DOHH2 (cell line): ENCODE results near the gene APEH.

ENCODE experiments used
- EZH2phosphoT487 ChIP-seq: fragments of 200-600 bp; sonication (generic); IDR thresholded peaks from 2 replicates; pipeline ENCODE4 v1.6.1; 2017; ENCODE audit warnings: borderline replicate concordance, mild to moderate bottlenecking, antibody characterized with exemption, low read length, moderate library complexity, mixed read lengths
- TF ChIP-seq, protein P1 (sequence below): fragments of 200-600 bp; sonication (generic); IDR thresholded peaks from one replicate; pipeline ENCODE4 v1.5.1; 2014; ENCODE audit warnings: antibody characterized with exemption, mild to moderate bottlenecking, low read depth, low read length; ENCODE audit not compliant: poor library complexity, severe bottlenecking

GRCh38 chr3:49654176-49654825, 19.9 kb upstream of the APEH start:
- TF ChIP-seq, protein P1, sequence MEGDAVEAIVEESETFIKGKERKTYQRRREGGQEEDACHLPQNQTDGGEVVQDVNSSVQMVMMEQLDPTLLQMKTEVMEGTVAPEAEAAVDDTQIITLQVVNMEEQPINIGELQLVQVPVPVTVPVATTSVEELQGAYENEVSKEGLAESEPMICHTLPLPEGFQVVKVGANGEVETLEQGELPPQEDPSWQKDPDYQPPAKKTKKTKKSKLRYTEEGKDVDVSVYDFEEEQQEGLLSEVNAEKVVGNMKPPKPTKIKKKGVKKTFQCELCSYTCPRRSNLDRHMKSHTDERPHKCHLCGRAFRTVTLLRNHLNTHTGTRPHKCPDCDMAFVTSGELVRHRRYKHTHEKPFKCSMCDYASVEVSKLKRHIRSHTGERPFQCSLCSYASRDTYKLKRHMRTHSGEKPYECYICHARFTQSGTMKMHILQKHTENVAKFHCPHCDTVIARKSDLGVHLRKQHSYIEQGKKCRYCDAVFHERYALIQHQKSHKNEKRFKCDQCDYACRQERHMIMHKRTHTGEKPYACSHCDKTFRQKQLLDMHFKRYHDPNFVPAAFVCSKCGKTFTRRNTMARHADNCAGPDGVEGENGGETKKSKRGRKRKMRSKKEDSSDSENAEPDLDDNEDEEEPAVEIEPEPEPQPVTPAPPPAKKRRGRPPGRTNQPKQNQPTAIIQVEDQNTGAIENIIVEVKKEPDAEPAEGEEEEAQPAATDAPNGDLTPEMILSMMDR: no peak
- TF ChIP-seq EZH2phosphoT487: no peak
